Pancreas (tissue), 10 donors: ENCODE results near the gene AUTS2. TPM values are rescaled to one million over a fixed set of nuclear protein-coding genes. Genes with fewer than 3 reads are reported as not detected.

Experiments
- ATAC-seq, 4 donors: fragments of 200-7000 bp; cut with Tn5 transposase; one replicate each; pipeline versions ENCODE4 v1.8.0 to v1.9.1; 2020; ENCODE audit warnings: mild to moderate bottlenecking in 4 of 4, moderate library complexity in 4 of 4
- DNase-seq, 6 donors: peaks; one replicate each; pipeline ENCODE4 v3.0.0-alpha.2; 2020
- FAIRE-seq: peaks from 2 replicates; lab custom pipeline; 2012; peaks lifted over from hg19 to GRCh38; lab: Jason Lieb, UNC
- H3K27ac ChIP-seq, 4 donors: fragments of 200-600 bp; sonication (generic); 1 replicate in 3 of 4; 2 replicates in 1 of 4; pipeline versions ENCODE4 v1.5.0 to v1.8.0; 2020
- H3K27me3 ChIP-seq, 4 donors: fragments of 200-600 bp; one replicate each; pipeline ENCODE4 v1.8.0; 2021
- H3K36me3 ChIP-seq, 3 donors: fragments of 200-600 bp; sonication (generic) in 1 of 3; one replicate each; pipeline versions ENCODE4 v1.5.0 to v1.8.0; 2020 to 2021
- H3K4me1 ChIP-seq, 3 donors: fragments of 200-600 bp; one replicate each; pipeline ENCODE4 v1.8.0; 2021
- H3K4me3 ChIP-seq, 4 donors: fragments of 200-600 bp; sonication (generic) in 2 of 4; one replicate each; pipeline versions ENCODE4 v1.5.0 to v1.8.0; 2020 to 2021
- H3K9me3 ChIP-seq, 4 donors: fragments of 200-600 bp; one replicate each; pipeline ENCODE4 v1.8.0; 2021
- WGBS, 2 donors: extraction: QIAGEN DNeasy Blood & Tissue Kit; methylation state at CpG; one replicate each; pipeline ENCODE4 v1.1.7; 2013; 5-methylcytosine and 5-hydroxymethylcytosine counted together
- intact Hi-C, 3 donors: fragments of 100-400 bp; cut with DNase I; formaldehyde crosslinking; loops; one replicate each; pipeline versions ENCODE4 v1.11.1 to v1.14.2; 2022
- polyA plus RNA-seq, 2 donors: library from polyadenylated mRNA; stranded (reverse); fragments of 200-250 nt; gene quantifications; one replicate each; pipeline ENCODE4 v1.2.3, GENCODE V29; 2013
- total RNA-seq, 6 donors: library from RNA; stranded (reverse); fragmentation: NEBNext Ultra II Directional in 4 of 6; extraction: Animal tissue kit (Norgen Biotek cat#: 25700) in 4 of 6; gene quantifications; one replicate each; pipeline versions ENCODE4 v1.2.1 to v1.2.4, GENCODE V29; 2021 to 2023
- TF ChIP-seq, protein P1 (sequence below), 4 donors: fragments of 200-600 bp; sonication (generic) in 3 of 4; IDR thresholded peaks; one replicate each; pipeline versions ENCODE4 v1.5.0 to v1.8.0; 2021; ENCODE audit warnings: antibody characterized with exemption in 4 of 4
- donor health status: healthy with polysubstance abuse.
- donor health status: DM: no; HTN: no; CAD: no; lungs with moderate emphysema.
- donor health status: DM: no; HTN: no; CAD: no.
- donor health status: control.
- donor health status: control.
- donor health status: Bipolar disorder and iron deficiency.
- donor health status: DM: yes; HTN: yes; CAD: no.
- donor health status: DM: no; HTN: no; CAD: no.
- donor health status: DM: no; HTN: no; CAD: no.
- donor health status: DM: yes; HTN: yes; CAD: no.

AUTS2 gene
- total and polyA plus RNA-seq, 8 donors, result 5.8 to 16.8 (median 9.9) TPM

GRCh38 chr7:70165477-70166170 is 567.3 kb downstream of the AUTS2 start:
- TF ChIP-seq, protein P1, sequence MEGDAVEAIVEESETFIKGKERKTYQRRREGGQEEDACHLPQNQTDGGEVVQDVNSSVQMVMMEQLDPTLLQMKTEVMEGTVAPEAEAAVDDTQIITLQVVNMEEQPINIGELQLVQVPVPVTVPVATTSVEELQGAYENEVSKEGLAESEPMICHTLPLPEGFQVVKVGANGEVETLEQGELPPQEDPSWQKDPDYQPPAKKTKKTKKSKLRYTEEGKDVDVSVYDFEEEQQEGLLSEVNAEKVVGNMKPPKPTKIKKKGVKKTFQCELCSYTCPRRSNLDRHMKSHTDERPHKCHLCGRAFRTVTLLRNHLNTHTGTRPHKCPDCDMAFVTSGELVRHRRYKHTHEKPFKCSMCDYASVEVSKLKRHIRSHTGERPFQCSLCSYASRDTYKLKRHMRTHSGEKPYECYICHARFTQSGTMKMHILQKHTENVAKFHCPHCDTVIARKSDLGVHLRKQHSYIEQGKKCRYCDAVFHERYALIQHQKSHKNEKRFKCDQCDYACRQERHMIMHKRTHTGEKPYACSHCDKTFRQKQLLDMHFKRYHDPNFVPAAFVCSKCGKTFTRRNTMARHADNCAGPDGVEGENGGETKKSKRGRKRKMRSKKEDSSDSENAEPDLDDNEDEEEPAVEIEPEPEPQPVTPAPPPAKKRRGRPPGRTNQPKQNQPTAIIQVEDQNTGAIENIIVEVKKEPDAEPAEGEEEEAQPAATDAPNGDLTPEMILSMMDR (IDR thresholded peaks at IDR 0.05), result no peak
- intact Hi-C loops, result no loop called here
- Histone ChIP-seq H3K9me3 (no peaks in the 10 kb centered on the region), H3K4me3 (no peak overlapping the region), H3K27me3 (peaks cover 0 to 3% (median 0%) of the 10 kb centered on the region in 4 donors), H3K4me1 (no peaks in the 10 kb centered on the region), H3K36me3 (no peaks in the 10 kb centered on the region), H3K27ac (no peak overlapping the region)
- FAIRE-seq, result no peak
- 71 to 75% methylated on average over 7 of the region's 7 CpGs for WGBS, 2 donors
- DNase-seq, result no peak
- no peak for ATAC-seq

- Histone ChIP-seq H3K9me3 (no peaks in the 10 kb centered on the region), H3K4me3 (no peak overlapping the region), H3K27ac (no peak overlapping the region), H3K27me3 (no peaks in the 10 kb centered on the region), H3K36me3 (no peaks in the 10 kb centered on the region), H3K4me1 (no peaks in the 10 kb centered on the region)
- DNase-seq, result no peak
- 81 to 90% methylated on average over 4 of the region's 4 CpGs for WGBS, 2 donors
- ATAC-seq, result no peak
- FAIRE-seq, result no peak
- TF ChIP-seq, protein P1 (IDR thresholded peaks at IDR 0.05), result no peak
- intact Hi-C loops, result no loop called here
Observed at GRCh38 chr7:70171369-70171920, 573.2 kb downstream of the AUTS2 start.

GRCh38 chr7:70177166-70177565 is 578.9 kb downstream of the AUTS2 start:
- Histone ChIP-seq H3K9me3 (no peaks in the 10 kb centered on the region), H3K36me3 (no peaks in the 10 kb centered on the region), H3K4me1 (no peaks in the 10 kb centered on the region), H3K27ac (no peak overlapping the region), H3K4me3 (no peak overlapping the region), H3K27me3 (no peaks in the 10 kb centered on the region)
- intact Hi-C loops, result no loop called here
- TF ChIP-seq, protein P1 (IDR thresholded peaks at IDR 0.05), result no peak
- WGBS, 2 donors, result 72 to 96% methylated on average over 3 of the region's 3 CpGs
- FAIRE-seq, result no peak
- no peak for ATAC-seq
- no peak for DNase-seq

- Histone ChIP-seq H3K9me3 (no peaks in the 10 kb centered on the region), H3K4me1 (no peaks in the 10 kb centered on the region), H3K36me3 (no peaks in the 10 kb centered on the region), H3K27me3 (no peaks in the 10 kb centered on the region), H3K4me3 (no peak overlapping the region), H3K27ac (no peak overlapping the region)
- ATAC-seq, result peak in 1 of 4 donors; percentile 49
- intact Hi-C loops, result no loop called here
- TF ChIP-seq, protein P1 (IDR thresholded peaks at IDR 0.05), result no peak
- FAIRE-seq, result no peak
- WGBS, 2 donors, result 67 to 78% methylated on average over 2 of the region's 2 CpGs
- no peak for DNase-seq
Observed at GRCh38 chr7:70178211-70178610, 579.9 kb downstream of the AUTS2 start.

GRCh38 chr7:70178787-70179186 is 580.5 kb downstream of the AUTS2 start:
- Histone ChIP-seq H3K27me3 (no peaks in the 10 kb centered on the region), H3K4me1 (no peaks in the 10 kb centered on the region), H3K27ac (no peak overlapping the region), H3K4me3 (no peak overlapping the region), H3K9me3 (no peaks in the 10 kb centered on the region), H3K36me3 (no peaks in the 10 kb centered on the region)
- WGBS, 2 donors, result 65 to 78% methylated on average over 2 of the region's 2 CpGs
- TF ChIP-seq, protein P1 (IDR thresholded peaks at IDR 0.05), result no peak
- FAIRE-seq (no peak), DNase-seq (no peak), ATAC-seq (peak in 3 of 4 donors; percentile 20 to 82 (median 57))
- intact Hi-C loops, result no loop called here
